GM12892 (cell line): ENCODE results near the gene ANO7.

Experiments used
- POLR2A ChIP-seq: IDR thresholded peaks from 2 replicates; pipeline ENCODE4 v1.6.1; 2011; ENCODE audit warnings: low read depth, low read length, control low read depth
- POLR2AphosphoS5 ChIP-seq: IDR thresholded peaks from 2 replicates; pipeline ENCODE4 v1.6.1; 2011; ENCODE audit warnings: low read depth, low read length, control low read depth

GRCh38 chr2:241261628-241262027, 73.2 kb downstream of the ANO7 start:
- TF ChIP-seq POLR2AphosphoS5 (no peak), POLR2A (no peak)
